OCI-LY7 (cell line): ENCODE measurements around the gene OXCT2. TPM values are rescaled to one million over a fixed set of nuclear protein-coding genes. Genes with fewer than 3 reads are reported as not detected.
"Not testable (repeated sequence)": the region's sequence is repeated elsewhere in the genome, so short reads cannot be mapped to it uniquely, and the experiment has no call there.

Experiments used
- BruUV-seq: library from RNA; stranded (reverse); fragments of 400-500 nt; replicated peaks from 2 replicates; lab custom pipeline; 2021; lab: Mats Ljungman, UMichigan
- CTCF ChIA-PET: fragments of 300-600 bp; sonication (Branson Sonifier 250); formaldehyde crosslinking; loops from one replicate; lab custom pipeline; 2022; ENCODE audit warnings: antibody characterized with exemption; ENCODE audit not compliant: unreplicated experiment; lab: Charles Lee
- POLR2A ChIA-PET: fragments of 300-600 bp; sonication (Branson Sonifier 250); formaldehyde crosslinking; loops from one replicate; lab custom pipeline; 2022; ENCODE audit warnings: antibody characterized with exemption; lab: Charles Lee
- DNase-seq: peaks from one replicate; pipeline ENCODE4 v3.0.0-alpha.2; 2015; ENCODE audit warnings: low spot score
- H2AFZ ChIP-seq: fragments of 200-600 bp; sonication (generic), shearing (Covaris generic); 2 replicates; pipeline ENCODE4 v1.6.1; 2014; ENCODE audit warnings: mild to moderate bottlenecking, antibody characterized with exemption, low read length, moderate library complexity
- H3K27ac ChIP-seq: fragments of 200-600 bp; sonication (generic); 2 replicates; pipeline ENCODE4 v1.5.1; 2014; ENCODE audit warnings: mixed run types, low read depth, mild to moderate bottlenecking, moderate library complexity, low read length, inconsistent platforms; ENCODE audit not compliant: poor library complexity, severe bottlenecking
- H3K36me3 ChIP-seq: fragments of 200-600 bp; sonication (generic); 2 replicates; pipeline ENCODE4 v1.6.1; 2014; ENCODE audit warnings: mild to moderate bottlenecking, antibody characterized with exemption, low read length, moderate library complexity, mixed read lengths; ENCODE audit not compliant: insufficient read depth
- H3K4me1 ChIP-seq: fragments of 200-600 bp; sonication (generic); 2 replicates; pipeline ENCODE4 v1.5.1; 2014; ENCODE audit warnings: mild to moderate bottlenecking, low read length; ENCODE audit not compliant: insufficient read depth, poor library complexity, severe bottlenecking
- H3K4me2 ChIP-seq: fragments of 200-600 bp; sonication (generic); 2 replicates; pipeline ENCODE4 v1.6.1; 2014; ENCODE audit warnings: mild to moderate bottlenecking, low read length
- H3K4me3 ChIP-seq: fragments of 200-600 bp; sonication (generic); 2 replicates; pipeline ENCODE4 v1.5.1; 2014; ENCODE audit warnings: mild to moderate bottlenecking, low read depth, low read length; ENCODE audit not compliant: poor library complexity, severe bottlenecking
- H3K79me2 ChIP-seq: fragments of 200-600 bp; sonication (generic); 2 replicates; pipeline ENCODE4 v1.6.1; 2016; ENCODE audit warnings: low read depth, mild to moderate bottlenecking, low read length, moderate library complexity, mixed read lengths; ENCODE audit not compliant: insufficient read depth
- H3K9me2 ChIP-seq: fragments of 200-600 bp; sonication (generic); 2 replicates; pipeline ENCODE4 v1.6.1; 2016; ENCODE audit warnings: mild to moderate bottlenecking, low read length, mixed read lengths; ENCODE audit not compliant: insufficient read depth
- H3K9me3 ChIP-seq: fragments of 200-600 bp; sonication (generic); 2 replicates; pipeline ENCODE4 v1.6.1; 2014; ENCODE audit warnings: mild to moderate bottlenecking, mixed run types, low read length, mixed read lengths
- H4K20me1 ChIP-seq: fragments of 200-600 bp; sonication (generic); 2 replicates; pipeline ENCODE4 v1.6.1; 2014; ENCODE audit warnings: mild to moderate bottlenecking, antibody characterized with exemption, low read length, moderate library complexity, mixed read lengths; ENCODE audit not compliant: insufficient read depth
- CTCF ChIP-seq: fragments of 200-600 bp; sonication (generic); conservative IDR thresholded peaks from 2 replicates; pipeline ENCODE4 v1.5.1; 2014; ENCODE audit warnings: mild to moderate bottlenecking, antibody characterized with exemption, low read length, moderate library complexity, mixed read lengths
- EZH2phosphoT487 ChIP-seq: fragments of 200-600 bp; sonication (generic); IDR thresholded peaks from 2 replicates; pipeline ENCODE4 v1.6.1; 2018; ENCODE audit warnings: low read depth, borderline replicate concordance, mild to moderate bottlenecking, mixed run types, antibody characterized with exemption, low read length, moderate library complexity, mixed read lengths
- intact Hi-C: fragments of 100-400 bp; cut with micrococcal nuclease; formaldehyde crosslinking; loops from one replicate; pipeline ENCODE4 v1.10.0; 2022; ENCODE audit not compliant: unreplicated experiment
- total RNA-seq, 2 experiments: library from RNA; depleted of rRNA in 1 of 2; stranded (reverse); fragments of >200 nt in 1 of 2; shearing (Covaris generic) in 1 of 2; gene quantifications; 2 replicates each; pipeline ENCODE4 v1.2.3, GENCODE V29; 2014 to 2022

Gene OXCT2
- total RNA-seq, 2 experiments from 2014 or later, result 0.17 to 0.79 TPM

- not testable (repeated sequence) for H3K9me3 ChIP-seq, H4K20me1 ChIP-seq, H3K4me1 ChIP-seq, H3K36me3 ChIP-seq, H3K79me2 ChIP-seq, BruUV-seq, H3K9me2 ChIP-seq
- peak; percentile 75 for TF ChIP-seq CTCF
- CTCF ChIA-PET, result interaction anchor here (0.8 kb wide), 1 partner anchor 80 kb away, joined by 3 read pairs; no protein-coding TSS in a partner anchor
- H2AFZ ChIP-seq, result peak overlapping the region; percentile 50; the same call in 1 of the 2 replicates
- POLR2A ChIA-PET, result interaction anchor here (0.7 to 1.1 kb wide), 2 partner anchors 12 to 17 kb away, joined by 3 read pairs; no protein-coding TSS in a partner anchor
- peak overlapping the region; percentile 52 for H3K27ac ChIP-seq
- intact Hi-C loops, result loop anchor here (1.0 kb wide), 3 partner anchors 85 to 215 kb away; no protein-coding TSS in a partner anchor
- peak overlapping the region; percentile 53 for H3K4me2 ChIP-seq
- DNase-seq, result peak; percentile 99
- peak overlapping the region; percentile 54 for H3K4me3 ChIP-seq
Measured at GRCh38 chr1:39817091-39817932, 46.2 kb upstream of the OXCT2 start.

GRCh38 chr1:39816415-39817090 lies 45.4 kb upstream of the OXCT2 start:
- peak overlapping the region; percentile 52 for H3K27ac ChIP-seq
- H3K79me2 ChIP-seq, result no peaks in the 10 kb centered on the region
- TF ChIP-seq CTCF (peak; percentile 80), EZH2phosphoT487 (no peak)
- no peaks in the 10 kb centered on the region for H3K4me1 ChIP-seq
- H3K4me3 ChIP-seq, result peak overlapping the region; percentile 54
- H3K9me2 ChIP-seq, result no peaks in the 10 kb centered on the region
- peak overlapping the region; percentile 53 for H3K4me2 ChIP-seq
- CTCF ChIA-PET, result interaction anchor here (1.6 kb wide), 1 partner anchor 86 kb away, joined by 5 read pairs; the partner anchor contains the start of gene MYCL
- DNase-seq, result peak; percentile 77
- POLR2A ChIA-PET, result interaction anchor here (1.1 kb wide), 1 partner anchor 13 kb away, joined by 3 read pairs; no protein-coding TSS in a partner anchor
- peak overlapping the region; percentile 50; the same call in 1 of the 2 replicates for H2AFZ ChIP-seq
- H3K36me3 ChIP-seq, result no peaks in the 10 kb centered on the region
- intact Hi-C loops, result loop anchor here (1.0 kb wide), 3 partner anchors 86 to 216 kb away; no protein-coding TSS in a partner anchor
- no peaks in the 10 kb centered on the region for H4K20me1 ChIP-seq
- BruUV-seq, result no TSS peak
- no peaks in the 10 kb centered on the region for H3K9me3 ChIP-seq
